SK-N-SH (cell line): ENCODE data around the gene MN1.

Source experiments
- ELF1 ChIP-seq: IDR thresholded peaks from 2 replicates; pipeline ENCODE4 v1.4.0; 2012
- EZH2phosphoT487 ChIP-seq: fragments of 200-600 bp; sonication (generic); IDR thresholded peaks from 2 replicates; pipeline ENCODE4 v1.6.1; 2017; ENCODE audit warnings: low read depth, mixed run types, mild to moderate bottlenecking, antibody characterized with exemption, moderate library complexity, borderline replicate concordance
- FOSL2 ChIP-seq: IDR thresholded peaks from 2 replicates; pipeline ENCODE4 v1.4.0; 2012; ENCODE audit warnings: low read depth, mild to moderate bottlenecking, moderate library complexity, borderline replicate concordance
- FOXM1 ChIP-seq: IDR thresholded peaks from 2 replicates; pipeline ENCODE4 v1.4.0; 2012; ENCODE audit warnings: low read depth, mild to moderate bottlenecking
- GABPA ChIP-seq: IDR thresholded peaks from 2 replicates; pipeline ENCODE4 v1.4.0; 2012; ENCODE audit warnings: low read depth, mild to moderate bottlenecking
- POLR2AphosphoS5 ChIP-seq: IDR thresholded peaks from 2 replicates; pipeline ENCODE4 v1.6.1; 2012; ENCODE audit warnings: low read depth, low read length
- TAF1 ChIP-seq: IDR thresholded peaks from 2 replicates; pipeline ENCODE4 v1.6.1; 2012; ENCODE audit warnings: low read depth, mild to moderate bottlenecking, low read length, moderate library complexity, borderline replicate concordance
- TCF12 ChIP-seq: IDR thresholded peaks from 2 replicates; pipeline ENCODE4 v1.4.0; 2012
- TF ChIP-seq, protein P1 (sequence below): fragments of 200-600 bp; sonication (generic); IDR thresholded peaks from 2 replicates; pipeline ENCODE4 v1.6.1; 2017; ENCODE audit warnings: antibody characterized with exemption, mild to moderate bottlenecking, moderate library complexity
- TF ChIP-seq, protein P2 (sequence below): fragments of 150-350 bp; IDR thresholded peaks from 2 replicates; pipeline ENCODE4 v1.6.1; 2017; ENCODE audit warnings: antibody characterized with exemption, low read length, low read depth, borderline replicate concordance
- TF ChIP-seq, protein P3 (sequence below): IDR thresholded peaks from 2 replicates; pipeline ENCODE4 v1.6.1; 2012; ENCODE audit warnings: mild to moderate bottlenecking, low read depth, low read length, moderate library complexity
- TF ChIP-seq, protein P4 (sequence below): IDR thresholded peaks from 2 replicates; pipeline ENCODE4 v1.4.0; 2012; ENCODE audit warnings: low read depth

DNA sequence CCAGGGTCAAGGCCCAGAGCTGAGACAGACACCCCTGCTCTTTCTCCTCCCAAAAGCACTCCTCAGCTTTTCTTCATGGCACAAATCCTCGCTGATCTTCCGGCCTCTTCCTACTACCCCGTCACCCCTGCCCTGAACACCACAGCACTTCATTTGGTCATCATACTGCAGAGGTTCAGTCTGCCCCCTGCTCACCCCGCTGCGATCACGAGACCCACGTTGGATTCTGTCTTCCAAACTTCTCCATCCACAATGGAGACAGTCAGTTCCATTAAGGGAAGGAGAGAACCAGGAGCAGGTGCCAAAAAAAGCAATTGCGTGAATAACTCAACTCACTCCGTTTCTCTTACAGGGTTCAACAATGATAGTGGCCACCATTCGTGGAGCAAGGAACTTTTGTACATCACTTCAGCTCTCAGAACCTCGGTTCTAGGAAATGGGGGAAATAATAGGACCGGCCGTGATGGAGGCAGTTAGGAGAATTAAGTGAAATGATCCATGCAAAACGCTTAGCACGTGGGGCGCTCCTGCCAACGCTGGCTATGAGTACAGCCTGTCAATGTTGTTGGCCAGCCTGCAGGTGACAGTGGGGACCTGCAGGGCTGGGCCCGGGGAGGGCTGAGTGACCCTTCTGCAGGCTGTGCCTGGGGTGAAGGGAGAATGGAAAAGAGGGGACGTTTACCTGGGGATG lies 45.9 kb downstream of the MN1 start:
- TF ChIP-seq TAF1, result no peak
- TF ChIP-seq, protein P1, sequence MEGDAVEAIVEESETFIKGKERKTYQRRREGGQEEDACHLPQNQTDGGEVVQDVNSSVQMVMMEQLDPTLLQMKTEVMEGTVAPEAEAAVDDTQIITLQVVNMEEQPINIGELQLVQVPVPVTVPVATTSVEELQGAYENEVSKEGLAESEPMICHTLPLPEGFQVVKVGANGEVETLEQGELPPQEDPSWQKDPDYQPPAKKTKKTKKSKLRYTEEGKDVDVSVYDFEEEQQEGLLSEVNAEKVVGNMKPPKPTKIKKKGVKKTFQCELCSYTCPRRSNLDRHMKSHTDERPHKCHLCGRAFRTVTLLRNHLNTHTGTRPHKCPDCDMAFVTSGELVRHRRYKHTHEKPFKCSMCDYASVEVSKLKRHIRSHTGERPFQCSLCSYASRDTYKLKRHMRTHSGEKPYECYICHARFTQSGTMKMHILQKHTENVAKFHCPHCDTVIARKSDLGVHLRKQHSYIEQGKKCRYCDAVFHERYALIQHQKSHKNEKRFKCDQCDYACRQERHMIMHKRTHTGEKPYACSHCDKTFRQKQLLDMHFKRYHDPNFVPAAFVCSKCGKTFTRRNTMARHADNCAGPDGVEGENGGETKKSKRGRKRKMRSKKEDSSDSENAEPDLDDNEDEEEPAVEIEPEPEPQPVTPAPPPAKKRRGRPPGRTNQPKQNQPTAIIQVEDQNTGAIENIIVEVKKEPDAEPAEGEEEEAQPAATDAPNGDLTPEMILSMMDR, result no peak
- TF ChIP-seq FOXM1, result no peak
- TF ChIP-seq GABPA, result no peak
- TF ChIP-seq, protein P2, sequence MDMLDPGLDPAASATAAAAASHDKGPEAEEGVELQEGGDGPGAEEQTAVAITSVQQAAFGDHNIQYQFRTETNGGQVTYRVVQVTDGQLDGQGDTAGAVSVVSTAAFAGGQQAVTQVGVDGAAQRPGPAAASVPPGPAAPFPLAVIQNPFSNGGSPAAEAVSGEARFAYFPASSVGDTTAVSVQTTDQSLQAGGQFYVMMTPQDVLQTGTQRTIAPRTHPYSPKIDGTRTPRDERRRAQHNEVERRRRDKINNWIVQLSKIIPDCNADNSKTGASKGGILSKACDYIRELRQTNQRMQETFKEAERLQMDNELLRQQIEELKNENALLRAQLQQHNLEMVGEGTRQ, result no peak
- TF ChIP-seq, protein P3, sequence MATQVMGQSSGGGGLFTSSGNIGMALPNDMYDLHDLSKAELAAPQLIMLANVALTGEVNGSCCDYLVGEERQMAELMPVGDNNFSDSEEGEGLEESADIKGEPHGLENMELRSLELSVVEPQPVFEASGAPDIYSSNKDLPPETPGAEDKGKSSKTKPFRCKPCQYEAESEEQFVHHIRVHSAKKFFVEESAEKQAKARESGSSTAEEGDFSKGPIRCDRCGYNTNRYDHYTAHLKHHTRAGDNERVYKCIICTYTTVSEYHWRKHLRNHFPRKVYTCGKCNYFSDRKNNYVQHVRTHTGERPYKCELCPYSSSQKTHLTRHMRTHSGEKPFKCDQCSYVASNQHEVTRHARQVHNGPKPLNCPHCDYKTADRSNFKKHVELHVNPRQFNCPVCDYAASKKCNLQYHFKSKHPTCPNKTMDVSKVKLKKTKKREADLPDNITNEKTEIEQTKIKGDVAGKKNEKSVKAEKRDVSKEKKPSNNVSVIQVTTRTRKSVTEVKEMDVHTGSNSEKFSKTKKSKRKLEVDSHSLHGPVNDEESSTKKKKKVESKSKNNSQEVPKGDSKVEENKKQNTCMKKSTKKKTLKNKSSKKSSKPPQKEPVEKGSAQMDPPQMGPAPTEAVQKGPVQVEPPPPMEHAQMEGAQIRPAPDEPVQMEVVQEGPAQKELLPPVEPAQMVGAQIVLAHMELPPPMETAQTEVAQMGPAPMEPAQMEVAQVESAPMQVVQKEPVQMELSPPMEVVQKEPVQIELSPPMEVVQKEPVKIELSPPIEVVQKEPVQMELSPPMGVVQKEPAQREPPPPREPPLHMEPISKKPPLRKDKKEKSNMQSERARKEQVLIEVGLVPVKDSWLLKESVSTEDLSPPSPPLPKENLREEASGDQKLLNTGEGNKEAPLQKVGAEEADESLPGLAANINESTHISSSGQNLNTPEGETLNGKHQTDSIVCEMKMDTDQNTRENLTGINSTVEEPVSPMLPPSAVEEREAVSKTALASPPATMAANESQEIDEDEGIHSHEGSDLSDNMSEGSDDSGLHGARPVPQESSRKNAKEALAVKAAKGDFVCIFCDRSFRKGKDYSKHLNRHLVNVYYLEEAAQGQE, result no peak
- no peak for TF ChIP-seq TCF12
- no peak for TF ChIP-seq ELF1
- no peak for TF ChIP-seq EZH2phosphoT487
- TF ChIP-seq, protein P4, sequence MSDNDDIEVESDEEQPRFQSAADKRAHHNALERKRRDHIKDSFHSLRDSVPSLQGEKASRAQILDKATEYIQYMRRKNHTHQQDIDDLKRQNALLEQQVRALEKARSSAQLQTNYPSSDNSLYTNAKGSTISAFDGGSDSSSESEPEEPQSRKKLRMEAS, result no peak
- TF ChIP-seq FOSL2, result no peak
- TF ChIP-seq POLR2AphosphoS5, result no peak
